Heart left ventricle (tissue), 13 donors: ENCODE data around the gene ERC1.

ENCODE experiments used
- CTCF ChIP-seq, 12 donors: fragments of 200-600 bp; sonication (generic) in 4 of 12; IDR thresholded peaks; one replicate each; pipeline versions ENCODE4 v1.5.0 to v1.8.0; 2018 to 2022; ENCODE audit warnings: antibody characterized with exemption in 12 of 12, mild to moderate bottlenecking in 5 of 12
- POLR2A ChIP-seq, 2 donors: fragments of 450-650 bp; IDR thresholded peaks; one replicate each; pipeline ENCODE4 v1.6.1; 2017; ENCODE audit warnings: antibody characterized with exemption in 2 of 2, mild to moderate bottlenecking in 2 of 2, moderate library complexity in 2 of 2
- donor health status: ischemic (EF 13 %, LVEDD 7.1; RV severe dilation, severe dysfunction).
- donor health status: DM: no; HTN: yes; CAD: no.
- donor health status: DM: no; HTN: no; CAD: no.
- donor health status: ischemic (EF 25% LVEDD 6.9; RV normal size, moderate dysfunction).
- donor health status: ischemic (EF 25% LVEDD 5.7; RV mildly dilated, moderate dysfunction).
- donor health status: ischemic (EF 35%, LVEDD 5.7; RV mildly dilated, moderate dysfunction).
- donor health status: nonischemic (EF 11% LVEDD 7.7; RV severe dilation, severe dysfunction).
- donor health status: DM: yes; HTN: yes; CAD: no.
- donor health status: PGD.
- donor health status: ischemic (EF 29% LVEDD 5.4; RV normal size, mild dysfunction).
- donor health status: nonischemic (EF 23%, LVEDD 6.1; RV moderate dilation, normal function).

GRCh38 chr12:1479645-1480044, 488.6 kb downstream of the ERC1 start:
- TF ChIP-seq CTCF (IDR thresholded peaks at IDR 0.05) = no peak
- no peak for TF ChIP-seq POLR2A (IDR thresholded peaks at IDR 0.05)
